Stimulated activated CD4-positive, alpha-beta T cell treated with anti-CD3 and anti-CD28 coated beads, Interleukin-12 subunit alpha, Interleukin-12 subunit beta, amount 100 ng/mL, for 4 hours (primary cell): ENCODE data around the gene ZNF473.

Experiments used
- DNase-seq: peaks from one replicate; pipeline ENCODE4 v3.0.0-alpha.2; 2020

ZNF473 gene

GRCh38 chr19:50025794-50026549, at the start of gene ZNF473:
TSS of gene ZNF473 (plus strand) at chr19:50026005. CDS start at chr19:50031083, 5,078 bp downstream.
- peak; percentile 84 for DNase-seq

- DNase-seq: no peak
Measured at GRCh38 chr19:49976496-49976895, 49.3 kb upstream of the ZNF473 start.

DNA sequence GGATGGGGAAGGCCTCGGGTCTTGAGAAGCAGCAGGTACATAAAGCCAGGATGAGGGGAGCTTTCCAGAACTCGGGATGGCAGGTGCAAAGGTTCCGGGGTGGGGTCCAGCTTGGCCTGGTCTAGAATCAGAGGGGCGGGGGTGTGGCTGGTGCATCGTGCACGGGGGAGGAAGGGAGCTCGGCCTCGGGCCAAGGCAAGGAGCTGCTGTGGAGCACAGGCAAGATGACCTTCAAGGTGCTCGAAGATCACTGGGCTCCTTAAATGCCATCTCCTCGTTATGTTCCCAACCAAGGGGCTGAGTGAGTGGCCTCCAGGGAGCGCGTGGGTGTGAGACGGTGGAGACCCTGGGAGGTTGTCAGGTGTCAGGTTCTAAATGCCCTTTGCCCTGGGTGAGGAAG, 48.7 kb upstream of the ZNF473 start:
- DNase-seq: no peak

DNA sequence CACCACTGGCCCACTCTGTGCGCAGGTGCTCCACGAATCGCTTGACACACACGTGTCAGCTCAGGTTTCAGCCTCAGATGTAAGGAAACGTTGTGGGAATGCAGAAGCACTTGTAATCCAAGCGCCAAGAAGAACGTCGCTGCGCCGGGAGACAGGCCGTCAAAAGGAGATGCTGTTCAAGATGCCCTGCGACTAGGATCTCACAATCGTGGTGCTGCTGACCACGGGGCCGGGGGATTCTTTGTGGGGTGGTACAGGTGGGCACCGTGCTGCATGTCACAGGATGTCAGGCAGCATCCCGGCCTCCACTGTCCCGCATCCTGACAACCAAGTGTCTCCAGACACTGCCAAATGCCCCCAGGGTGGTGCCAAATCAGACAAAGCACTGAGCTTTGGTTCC, 47.9 kb upstream of the ZNF473 start:
- DNase-seq: no peak

GRCh38 chr19:49978324-49978723, 47.5 kb upstream of the ZNF473 start:
- no peak for DNase-seq

- DNase-seq: no peak
Measured at GRCh38 chr19:49981603-49982593, 43.9 kb upstream of the ZNF473 start.

- DNase-seq: peak; percentile 80
Measured at GRCh38 chr19:49983645-49984229, 42.1 kb upstream of the ZNF473 start.

DNA sequence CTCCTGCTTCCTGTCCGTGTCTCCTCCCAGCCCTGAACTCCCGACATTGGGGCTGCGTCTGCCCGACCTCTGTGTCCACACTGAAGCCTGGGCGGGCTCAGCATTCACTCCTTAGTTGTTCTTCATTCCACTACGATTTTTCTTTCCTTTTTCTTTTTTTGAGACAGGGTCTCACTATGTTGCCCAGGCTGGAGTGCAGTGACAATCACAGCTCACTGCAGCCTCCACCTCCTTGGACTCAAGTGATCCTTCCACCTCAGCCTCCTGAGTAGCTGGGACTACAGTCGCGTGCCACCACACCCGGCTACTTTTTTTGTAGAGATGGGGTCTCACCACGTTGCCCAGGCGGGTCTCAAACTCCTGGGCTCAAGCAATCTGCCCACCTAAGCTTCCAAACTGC, 41.3 kb upstream of the ZNF473 start:
- DNase-seq: no peak

DNA sequence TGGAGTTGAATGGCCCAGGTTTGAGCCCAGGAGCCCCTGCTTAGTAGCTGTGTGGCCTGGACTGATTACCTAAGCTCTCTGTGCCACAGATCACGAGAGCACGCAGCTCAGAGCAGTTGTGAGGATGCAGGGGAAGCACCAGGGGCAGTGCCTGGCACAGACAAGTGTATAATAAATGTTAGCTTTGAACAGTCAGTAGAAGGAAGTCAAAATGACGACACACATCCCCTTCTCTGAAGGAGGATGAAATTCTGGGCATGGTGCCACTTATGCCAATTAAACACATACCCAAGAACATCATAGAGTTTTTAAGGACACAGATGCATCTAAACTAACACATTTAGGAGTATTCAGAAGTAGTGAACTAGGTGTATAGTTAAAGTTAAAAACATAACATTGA, 39.9 kb upstream of the ZNF473 start:
- DNase-seq: no peak

GRCh38 chr19:49986354-49986753, 39.5 kb upstream of the ZNF473 start:
- no peak for DNase-seq

DNA sequence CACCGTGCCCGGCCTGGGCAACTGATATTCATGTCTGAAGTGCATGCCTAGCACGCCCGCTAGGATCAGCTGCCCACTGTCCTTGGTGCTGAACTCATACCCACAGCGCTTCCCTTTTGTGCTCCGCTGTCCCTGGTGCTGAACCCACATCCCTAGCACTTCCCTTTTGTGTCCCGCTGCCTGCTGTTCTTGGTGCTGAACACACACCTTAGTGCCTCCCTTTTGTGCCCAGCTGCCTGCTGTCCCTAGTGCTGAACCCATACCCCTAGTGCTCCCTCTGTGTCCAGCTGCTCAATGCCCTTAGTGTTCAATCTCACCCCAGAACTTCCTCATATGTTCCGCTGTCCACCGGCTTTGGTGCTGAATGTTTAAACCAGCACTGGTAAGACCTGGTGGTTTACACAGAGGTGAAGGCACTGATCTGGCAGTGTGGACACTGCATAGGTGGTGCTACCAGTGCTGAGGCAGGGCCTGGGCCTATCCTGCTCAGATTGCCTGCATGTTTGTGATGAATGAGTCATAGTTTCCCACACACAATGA, 38.6 kb upstream of the ZNF473 start:
- DNase-seq: peak; percentile 69

- DNase-seq: no peak
Measured at GRCh38 chr19:49988007-49988406, 37.8 kb upstream of the ZNF473 start.

DNA sequence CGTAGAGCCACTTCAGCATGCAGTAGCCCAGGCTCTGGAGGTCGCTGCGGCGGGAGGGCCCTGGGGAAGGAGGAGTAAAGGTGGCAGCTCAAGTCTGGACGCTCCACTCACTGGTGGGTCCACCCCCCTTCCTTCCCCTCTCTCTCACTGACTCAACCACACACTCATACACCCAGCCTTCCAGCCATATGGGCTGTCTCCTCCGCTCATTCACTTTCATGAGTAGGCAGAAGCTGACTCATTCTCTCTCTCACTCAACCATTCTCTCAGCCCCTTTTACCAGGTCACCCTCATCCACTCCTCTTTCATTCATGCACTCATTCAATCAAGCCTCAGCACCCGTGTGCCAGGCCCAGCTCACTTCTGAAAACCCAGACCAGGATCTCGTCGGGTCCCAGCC, 37.4 kb upstream of the ZNF473 start:
- no peak for DNase-seq

GRCh38 chr19:49997709-49998108, 28.1 kb upstream of the ZNF473 start:
- DNase-seq: no peak

- DNase-seq: no peak
Measured at GRCh38 chr19:49999371-50000010, 26.3 kb upstream of the ZNF473 start.

DNA sequence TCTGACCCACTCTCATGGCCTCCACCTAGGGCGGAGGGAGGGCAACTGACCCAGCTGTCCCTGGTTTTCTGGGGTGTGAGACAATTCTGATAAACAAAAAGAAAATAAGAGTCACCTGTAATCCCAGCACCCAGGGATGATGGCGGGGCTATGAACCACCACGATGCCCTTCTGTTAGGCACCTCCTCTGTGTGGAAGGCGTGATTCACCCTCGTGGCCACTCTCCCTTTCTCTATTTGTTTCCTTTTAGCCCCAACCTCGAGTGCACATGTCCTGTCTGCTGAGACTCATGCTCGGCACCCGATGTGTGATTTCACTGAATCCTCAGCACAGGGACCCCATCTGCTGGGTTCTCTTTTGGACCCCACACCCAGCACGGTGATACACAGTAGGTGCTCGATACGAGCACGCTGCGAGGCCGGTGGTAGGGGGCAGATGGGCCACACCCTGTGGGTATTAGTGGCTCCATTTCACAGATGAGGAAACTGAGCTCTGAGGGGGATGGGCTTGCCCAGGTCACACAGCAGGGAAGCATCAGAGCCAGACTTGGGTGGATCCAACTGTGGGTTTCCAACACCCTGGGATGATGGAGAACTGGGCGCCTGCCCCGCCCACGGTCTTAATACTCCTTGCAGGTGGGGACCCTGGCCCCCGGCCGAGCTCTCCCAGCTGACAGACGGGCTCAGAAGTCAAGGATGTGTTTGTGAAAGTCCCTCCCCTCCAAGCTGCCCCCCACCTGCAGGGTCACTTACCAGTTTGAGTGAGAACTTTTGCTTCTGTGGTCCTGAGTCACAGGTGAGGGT, 25.6 kb upstream of the ZNF473 start:
- DNase-seq: no peak

DNA sequence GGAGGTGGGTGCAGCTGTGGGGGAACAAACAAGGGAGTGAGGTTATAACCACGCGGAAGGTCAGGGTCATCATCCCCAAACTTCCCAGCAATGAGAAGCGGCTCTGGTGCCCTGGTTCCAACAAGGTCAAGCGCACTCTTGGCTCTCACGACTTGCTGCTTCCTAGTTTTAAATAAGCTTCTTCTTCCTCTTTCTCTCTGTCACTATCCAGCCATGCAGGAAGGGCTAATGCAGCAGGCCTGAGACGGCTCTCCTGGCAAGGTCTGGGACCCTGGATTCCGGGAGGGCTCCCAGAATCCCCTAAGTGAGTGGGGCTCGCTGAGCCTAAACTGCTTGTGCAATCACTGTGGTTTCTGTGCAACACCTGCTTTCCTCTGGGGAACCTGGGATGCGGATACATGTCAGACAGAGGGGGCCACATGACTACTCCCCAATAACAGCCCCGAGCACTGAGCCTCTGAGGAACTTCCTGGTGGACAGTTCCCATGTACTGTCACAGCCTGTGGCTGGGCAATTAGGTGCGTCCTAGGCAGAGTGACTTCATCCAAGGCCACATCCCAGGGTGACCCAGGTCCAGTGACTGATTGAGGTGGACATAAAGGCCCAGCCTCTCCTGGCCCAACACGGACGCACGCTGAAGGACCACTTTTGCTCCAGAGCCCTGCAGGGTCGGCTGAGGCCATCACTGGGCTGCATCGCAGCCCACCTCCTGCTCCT, 24.8 kb upstream of the ZNF473 start:
- DNase-seq: no peak

- no peak for DNase-seq
Measured at GRCh38 chr19:50001775-50002174, 24.0 kb upstream of the ZNF473 start.

DNA sequence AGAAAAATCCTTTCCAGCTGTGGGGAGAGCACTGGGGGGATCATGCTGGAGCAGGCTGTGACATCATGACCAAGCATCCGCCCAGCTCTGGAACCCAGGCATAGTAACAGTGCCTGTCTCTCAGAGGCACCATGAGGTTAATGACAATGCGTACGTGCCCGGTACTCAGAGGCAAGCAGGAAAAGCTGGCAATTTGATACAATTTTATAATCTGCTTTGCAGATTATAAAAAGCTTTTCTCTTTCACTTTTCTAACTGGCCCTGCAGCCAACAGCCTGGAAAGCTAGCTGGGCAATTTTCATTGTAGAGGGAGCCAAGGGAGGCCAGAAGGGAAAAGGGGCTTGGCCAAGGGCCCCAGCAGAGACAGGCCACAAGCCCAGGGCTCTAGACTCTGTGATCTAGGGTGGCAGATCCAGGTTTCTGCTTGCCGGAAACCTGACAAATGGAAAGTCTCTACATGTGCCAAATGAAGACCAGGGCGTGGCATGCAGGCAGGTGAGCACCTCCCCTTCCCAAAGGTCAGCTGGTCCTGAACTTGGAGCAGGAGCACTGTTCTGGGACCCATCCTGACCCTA, 23.3 kb upstream of the ZNF473 start:
- DNase-seq: no peak

- no peak for DNase-seq
Measured at GRCh38 chr19:50003254-50003788, 22.5 kb upstream of the ZNF473 start.
